GM12878 (cell line): ENCODE measurements around the gene DTD1. TPM values are rescaled to one million over a fixed set of nuclear protein-coding genes. Genes with fewer than 3 reads are reported as not detected.

Experiments used
- ATAC-seq: fragments of 200-7000 bp; cut with Tn5 transposase; 3 replicates; pipeline ENCODE4 v1.9.1; 2020; ENCODE audit warnings: mild to moderate bottlenecking, moderate library complexity
- BruUV-seq: library from RNA; stranded (reverse); fragments of 400-500 nt; replicated peaks from 2 replicates; lab custom pipeline; 2021; lab: Mats Ljungman, UMichigan
- CTCF ChIA-PET: fragments of 300-600 bp; sonication (Branson Sonifier 250); formaldehyde crosslinking; extraction: SDS; loops from one replicate; lab custom pipeline; 2021; ENCODE audit warnings: inconsistent platforms; lab: Yijun Ruan, JAX
- POLR2A ChIA-PET: fragments of 350-600 bp; formaldehyde crosslinking; extraction: SDS; loops from one replicate; lab custom pipeline; 2021; ENCODE audit warnings: inconsistent platforms; lab: Charles Lee
- RAD21 ChIA-PET: fragments of 300-600 bp; sonication (Branson Sonifier 250); formaldehyde crosslinking; loops from one replicate; lab custom pipeline; 2023; ENCODE audit warnings: antibody characterized with exemption; ENCODE audit not compliant: unreplicated experiment; lab: Charles Lee
- SMC1A ChIA-PET: fragments of 300-600 bp; sonication (Branson Sonifier 250); formaldehyde crosslinking; loops from one replicate; lab custom pipeline; 2023; ENCODE audit not compliant: unreplicated experiment, uncharacterized antibody; lab: Charles Lee
- DNase-seq: peaks from one replicate; pipeline ENCODE4 v3.0.0-alpha.2; 2011; ENCODE audit warnings: low read depth, low spot score
- FAIRE-seq: peaks from 3 replicates; lab custom pipeline; 2011; peaks lifted over from hg19 to GRCh38; lab: Jason Lieb, UNC
- H2AFZ ChIP-seq: 2 replicates; pipeline ENCODE4 v1.6.0; 2011; ENCODE audit warnings: low read depth, low read length, control low read depth; ENCODE audit not compliant: control insufficient read depth
- H3K27ac ChIP-seq: 2 replicates; pipeline ENCODE4 v1.5.1; 2011; ENCODE audit warnings: control low read depth; ENCODE audit not compliant: control insufficient read depth, insufficient read depth
- H3K27me3 ChIP-seq, 2 experiments: replicated peaks in 1 of 2; 2 replicates each; pipeline versions ENCODE4 v1.6.0 to v1.6.1; 2011; ENCODE audit warnings: low read length in 1 of 2; ENCODE audit not compliant: control insufficient read depth in 2 of 2, insufficient read depth in 2 of 2
- H3K36me3 ChIP-seq, 2 experiments: 2 replicates each; pipeline ENCODE4 v1.5.1; 2011; ENCODE audit warnings: low read length in 1 of 2; ENCODE audit not compliant: control insufficient read depth in 2 of 2, insufficient read depth in 2 of 2
- H3K4me1 ChIP-seq: 2 replicates; pipeline ENCODE4 v1.6.1; 2011; ENCODE audit warnings: mild to moderate bottlenecking, low read length, moderate library complexity, mixed read lengths; ENCODE audit not compliant: control insufficient read depth, insufficient read depth
- H3K4me2 ChIP-seq: 2 replicates; pipeline ENCODE4 v1.6.0; 2011; ENCODE audit warnings: control low read depth; ENCODE audit not compliant: control insufficient read depth, insufficient read depth
- H3K4me3 ChIP-seq: fragments of 200-600 bp; sonication (generic); 2 replicates; pipeline ENCODE4 v1.5.1; 2016
- H3K79me2 ChIP-seq: 2 replicates; pipeline ENCODE4 v1.6.0; 2011; ENCODE audit warnings: low read length; ENCODE audit not compliant: control insufficient read depth, insufficient read depth
- H3K9ac ChIP-seq: 2 replicates; pipeline ENCODE4 v1.8.0; 2011; ENCODE audit warnings: low read length, control low read depth, mixed read lengths; ENCODE audit not compliant: control insufficient read depth, insufficient read depth
- H3K9me3 ChIP-seq: replicated peaks from 3 replicates; pipeline ENCODE4 v1.5.1; 2011; ENCODE audit warnings: mild to moderate bottlenecking, low read length; ENCODE audit not compliant: control insufficient read depth, insufficient read depth
- H4K20me1 ChIP-seq: 2 replicates; pipeline ENCODE4 v1.6.0; 2011; ENCODE audit not compliant: control insufficient read depth, insufficient read depth
- CEBPB ChIP-seq, 2 experiments: fragments of 150-350 bp in 1 of 2; IDR thresholded peaks; 2 replicates each; pipeline ENCODE4 v1.6.1; 2012 to 2014; ENCODE audit warnings: low read depth in 2 of 2, low read length in 2 of 2, borderline replicate concordance in 1 of 2, inconsistent platforms in 1 of 2
- ELK1 ChIP-seq: IDR thresholded peaks from 2 replicates; pipeline ENCODE4 v1.6.1; 2012; ENCODE audit warnings: low read depth, low read length, improper control_type of control experiment
- FOS ChIP-seq: IDR thresholded peaks from 3 replicates; pipeline ENCODE4 v1.6.1; 2011; ENCODE audit warnings: borderline replicate concordance; ENCODE audit not compliant: insufficient read length; ENCODE audit errors: extremely low read depth
- JUND ChIP-seq: IDR thresholded peaks from 2 replicates; pipeline ENCODE4 v1.6.1; 2012; ENCODE audit warnings: low read depth, mild to moderate bottlenecking, low read length, improper control_type of control experiment, moderate library complexity
- NFIC ChIP-seq: IDR thresholded peaks from 2 replicates; pipeline ENCODE4 v1.6.1; 2012; ENCODE audit warnings: low read depth, mild to moderate bottlenecking, inconsistent platforms, low read length, moderate library complexity
- NR2C2 ChIP-seq: IDR thresholded peaks from 2 replicates; pipeline ENCODE4 v1.6.1; 2011; ENCODE audit warnings: borderline replicate concordance, low read depth; ENCODE audit not compliant: control insufficient read depth, insufficient read length
- SIN3A ChIP-seq: IDR thresholded peaks from 2 replicates; pipeline ENCODE4 v1.6.1; 2012; ENCODE audit warnings: low read depth, low read length, improper control_type of control experiment
- TCF7 ChIP-seq: IDR thresholded peaks from 2 replicates; pipeline ENCODE4 v1.6.1; 2014; ENCODE audit warnings: antibody characterized with exemption, borderline replicate concordance
- USF1 ChIP-seq: IDR thresholded peaks from 2 replicates; pipeline ENCODE4 v1.6.1; 2011; ENCODE audit warnings: borderline replicate concordance, low read depth, mild to moderate bottlenecking, moderate library complexity, mixed read lengths, low read length; ENCODE audit not compliant: insufficient read depth; ENCODE audit errors: extremely low read length
- WGBS: methylation state at CpG from one replicate; pipeline ENCODE4 v1.1.6; 2016; ENCODE audit warnings: low lambda C conversion rate; ENCODE audit not compliant: insufficient replicate concordance, insufficient coverage; ENCODE audit errors: missing lambda C conversion rate; 5-methylcytosine and 5-hydroxymethylcytosine counted together
- in situ Hi-C: fragments of 300-500 bp; cut with MboI; formaldehyde crosslinking; loops from 9 replicates; pipeline ENCODE4 v1.14.3; 2018; ENCODE audit warnings: mixed read lengths
- intact Hi-C: fragments of 100-400 bp; cut with micrococcal nuclease; formaldehyde crosslinking; loops from one replicate; pipeline ENCODE4 v1.14.2; 2022; ENCODE audit not compliant: unreplicated experiment
- polyA plus RNA-seq, 11 experiments: library from polyadenylated mRNA; depleted of rRNA in 4 of 11; unstranded in 6 of 11; stranded (reverse) in 5 of 11; fragments of >200 nt; fragmentation: Nextera tagmentation in 4 of 11; fragmentation: Illumina TruSeq in 1 of 11; extraction: Ambion mirVana in 4 of 11; extraction: Trizol in 1 of 11; gene quantifications; 1 replicate in 1 of 11; 2 replicates in 10 of 11; pipeline versions ENCODE4 v1.2.1 to v1.2.3, GENCODE V29; 2011 to 2016; ENCODE audit warnings: inconsistent platforms in 2 of 11, missing spikeins in 2 of 11, low read depth in 1 of 11
- total RNA-seq, 4 experiments: library from RNA; depleted of rRNA in 3 of 4; stranded (reverse); fragments of >200 nt in 3 of 4; fragmentation: Illumina TruSeq in 1 of 4; extraction: Trizol in 1 of 4; gene quantifications; 2 replicates each; pipeline versions ENCODE4 v1.2.1 to v1.2.3, GENCODE V29; 2013 to 2021

DTD1 gene
- total and polyA plus RNA-seq, 10 of the 15 experiments (the other 5 are each of a cell fraction or from before 2014, with no cell fraction given), result 24.3 to 99.8 (median 63.3) TPM

- TF ChIP-seq USF1 (no peak), JUND (no peak), ELK1 (no peak), TCF7 (no peak)
- TF ChIP-seq, all 136 proteins: peak for 0
Measured at GRCh38 chr20:18645851-18646250, 58.0 kb downstream of the DTD1 start (continued).

- Histone ChIP-seq H3K4me3 (no peak overlapping the region), H3K27ac (no peak overlapping the region), H3K9ac (no peak overlapping the region), H3K4me2 (no peak overlapping the region), H3K4me1 (no peaks in the 10 kb centered on the region), H4K20me1 (no peaks in the 10 kb centered on the region; the same call in 1 of the 2 replicates), H3K79me2 (no peaks in the 10 kb centered on the region), H2AFZ (no peak overlapping the region), H3K27me3 (no peaks in the 10 kb centered on the region), H3K9me3 (no peaks in the 10 kb centered on the region), H3K36me3 (no peaks in the 10 kb centered on the region; a peak in 1 of 4 replicates)
- intact Hi-C loops, result no loop called here
- ChIA-PET CTCF (no interaction called here), RAD21 (no interaction called here), SMC1A (interaction anchor here (1.5 kb wide), 1 partner anchor 9 kb away, joined by 4 read pairs; no protein-coding TSS in a partner anchor), POLR2A (no interaction called here)
- no peak for DNase-seq
- no TSS peak for BruUV-seq
- FAIRE-seq, result no peak
- no peak for ATAC-seq
- in situ Hi-C loops, result loop anchor here (25.0 kb wide), 1 partner anchor 540 kb away; no protein-coding TSS in a partner anchor
- 50% methylated on average over 2 of the region's 2 CpGs for WGBS
- TF ChIP-seq NFIC, result no peak
- TF ChIP-seq USF1, result no peak
- TF ChIP-seq FOS, result no peak
- no peak for TF ChIP-seq NR2C2
- no peak for TF ChIP-seq CEBPB (IDR thresholded peaks at IDR 0.05; ENCODE audit: borderline replicate concordance in 1 of 2, low read depth in 2 of 2, low read length in 2 of 2)
- TF ChIP-seq SIN3A, result no peak
Measured at GRCh38 chr20:18647777-18648176, 59.9 kb downstream of the DTD1 start.
